NCI-H2196 treated with DMSO at 0.1 percent for 48 hours (cell line): Measurements from ENCODE around the gene CEP44.
"Not testable (repeated sequence)": the region's sequence is repeated elsewhere in the genome, so short reads cannot be mapped to it uniquely, and the experiment has no call there.

Source experiments
- DNase-seq: peaks from one replicate; lab custom pipeline; 2025; ENCODE audit not compliant: unreplicated experiment; lab: John Stamatoyannopoulos, UW

CEP44 gene

DNA sequence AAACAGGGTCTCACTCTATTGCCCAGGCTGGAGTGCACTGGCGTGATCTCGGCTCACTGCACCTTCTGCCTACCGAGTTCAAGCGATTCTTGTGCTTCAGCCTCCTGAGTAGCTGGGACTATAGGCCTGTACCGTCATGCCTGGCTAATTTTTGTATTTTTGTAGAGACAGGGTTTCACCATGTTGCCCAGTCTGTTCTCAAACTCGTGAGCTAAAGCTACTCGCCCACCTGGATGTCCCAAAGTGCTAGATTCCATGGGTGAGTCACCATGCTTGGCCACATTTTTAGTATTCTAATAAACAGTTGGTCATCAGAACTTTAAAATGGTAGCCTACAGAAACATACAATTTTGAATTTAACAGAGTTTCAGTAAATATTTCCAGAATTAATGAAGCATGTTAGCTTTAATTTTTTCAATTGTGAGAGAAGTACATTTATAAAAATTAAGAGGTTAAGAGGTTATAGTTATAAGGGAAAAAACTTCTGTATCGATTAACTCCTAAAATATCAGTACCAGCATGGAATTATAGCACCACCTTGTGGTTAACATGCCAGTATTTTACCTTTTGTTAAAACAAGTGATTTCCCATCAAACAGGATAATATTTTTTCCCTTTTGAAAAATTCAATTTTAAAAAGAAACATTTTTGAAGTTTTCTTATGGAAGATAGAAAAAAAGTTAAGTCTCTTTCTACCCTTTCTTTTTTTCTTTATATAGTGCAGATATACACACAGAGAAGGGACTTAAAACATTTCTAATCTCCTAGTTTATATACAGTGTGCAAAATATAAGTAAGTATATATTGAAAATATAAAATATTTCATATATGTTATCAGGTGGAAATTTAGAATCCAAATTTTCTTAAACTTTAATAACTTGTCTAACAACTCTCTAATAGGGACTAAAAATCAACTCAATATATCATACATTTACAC lies 35.4 kb downstream of the CEP44 start:
- no peak for DNase-seq

DNA sequence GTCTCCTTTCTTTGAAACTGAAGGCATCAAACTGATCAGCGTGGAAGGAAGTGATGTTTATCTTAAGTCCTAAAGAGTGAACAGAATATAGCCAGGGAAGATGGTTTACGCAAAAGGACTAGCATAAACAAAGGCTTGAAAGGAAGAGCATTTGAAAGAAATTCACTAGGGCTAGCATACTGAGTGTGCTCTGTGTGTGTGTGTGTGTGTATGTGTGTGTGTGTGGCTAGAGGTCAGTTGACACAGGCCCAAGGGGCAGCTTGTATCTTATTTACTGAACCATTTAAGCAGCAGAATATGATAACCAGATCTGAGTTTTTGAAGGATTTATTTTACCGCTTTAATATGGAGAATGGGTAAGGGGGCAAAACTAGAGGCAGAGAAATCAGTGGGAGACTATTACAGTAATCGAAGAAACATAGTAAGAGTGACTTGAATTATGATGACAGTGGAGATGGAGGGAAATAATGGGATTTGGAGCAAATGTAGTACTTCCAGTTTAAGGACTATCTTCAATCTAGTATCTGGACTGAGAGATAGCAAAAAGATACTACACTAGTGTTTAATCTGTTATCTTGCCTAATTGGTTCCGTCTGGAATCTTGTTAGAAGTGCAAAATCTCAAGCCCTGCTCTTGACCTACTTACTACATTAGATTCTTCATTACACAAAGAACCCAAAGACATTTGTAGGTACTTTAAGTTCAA lies 36.9 kb downstream of the CEP44 start:
- no peak for DNase-seq

DNA sequence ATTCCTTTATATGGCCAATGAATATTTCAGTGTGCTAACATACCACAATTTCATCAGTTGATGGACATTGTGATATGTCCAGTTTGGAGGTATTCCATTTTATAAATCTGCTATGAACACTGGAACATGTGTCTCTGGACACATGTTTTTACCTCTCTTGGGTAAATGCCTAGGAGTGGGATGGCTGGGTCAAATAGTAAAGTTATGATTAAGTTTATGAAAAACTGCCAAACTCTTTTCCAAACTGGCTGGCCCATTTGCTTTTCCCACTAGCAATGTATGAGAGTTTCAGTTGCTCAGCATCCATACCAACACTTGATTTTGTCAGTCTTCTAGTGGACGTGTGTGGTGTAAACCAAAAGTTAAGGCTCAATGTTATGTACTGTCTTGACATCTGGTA lies 40.5 kb downstream of the CEP44 start:
- DNase-seq: no peak

DNA sequence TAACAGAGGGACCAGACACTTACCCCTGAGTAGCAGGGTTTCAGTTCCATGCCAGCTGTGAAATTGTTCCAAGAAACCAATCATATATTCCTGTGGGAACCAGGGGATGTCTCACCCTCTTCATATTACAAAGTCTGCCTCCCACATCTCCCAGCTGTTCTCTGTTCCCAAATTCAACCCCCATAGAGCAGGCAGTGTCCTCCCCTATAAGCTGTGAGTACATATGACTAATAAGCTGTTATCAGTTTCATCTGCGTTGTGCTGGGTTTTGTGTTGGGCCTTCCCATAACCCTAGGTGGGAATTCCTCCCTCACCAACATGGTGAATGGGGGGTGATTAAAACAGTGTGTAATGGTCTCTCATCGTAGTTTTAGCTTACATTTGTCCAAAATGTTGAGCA lies 41.0 kb downstream of the CEP44 start:
- no peak for DNase-seq

DNA sequence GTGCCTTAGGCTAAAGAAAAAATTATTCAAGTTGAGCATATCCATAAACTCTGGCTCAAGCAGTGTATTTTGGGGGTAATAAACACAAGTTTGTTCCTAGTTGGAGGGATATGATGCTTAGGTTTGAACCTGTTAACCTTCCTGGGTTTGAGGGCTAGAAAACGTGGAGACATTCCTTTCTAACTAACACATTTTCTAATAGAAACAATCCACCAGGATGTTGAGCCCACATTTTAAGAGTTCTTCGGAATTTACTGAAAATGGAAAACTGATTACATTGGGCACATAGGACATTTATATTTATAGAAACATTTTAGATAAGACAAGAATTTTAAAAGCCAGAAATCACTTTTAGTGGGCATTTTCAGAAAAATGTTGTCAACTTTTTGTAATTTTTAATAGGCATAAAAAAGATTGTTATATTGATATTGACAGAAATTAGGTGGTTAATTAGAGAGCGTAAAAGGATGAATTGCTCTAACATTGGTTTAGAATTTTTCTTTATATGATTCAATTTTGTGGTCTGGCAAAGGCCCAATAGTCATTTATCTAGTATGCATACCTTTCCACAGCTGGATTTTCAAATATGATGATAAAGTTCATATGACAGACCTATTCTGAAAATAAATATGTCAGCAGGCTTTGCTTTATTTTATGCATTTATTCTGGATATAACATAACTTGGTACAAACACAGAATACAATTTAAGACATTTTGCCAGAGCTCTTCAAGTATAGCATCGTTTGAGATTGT lies 49.2 kb downstream of the CEP44 start:
- no peak for DNase-seq

DNA sequence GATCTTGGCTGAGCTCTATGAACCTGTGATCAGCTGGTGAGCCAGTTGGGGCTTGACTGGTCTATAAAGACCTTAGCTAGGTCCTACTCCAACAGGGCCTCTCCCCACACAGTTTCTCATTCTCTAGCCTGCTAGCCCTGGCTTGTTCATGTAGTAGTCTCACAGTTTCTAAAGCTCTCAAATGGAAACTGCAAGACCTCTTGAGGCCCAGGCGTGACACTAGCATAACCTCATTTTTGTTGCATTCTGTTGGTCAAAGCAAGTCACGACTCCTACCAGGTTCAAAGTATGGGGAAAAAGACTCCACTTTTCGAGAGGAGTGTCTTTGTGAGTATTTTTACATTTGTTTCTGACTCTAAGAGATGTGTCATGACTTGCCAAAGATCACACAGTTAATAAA lies 50.9 kb downstream of the CEP44 start:
- DNase-seq: no peak

DNA sequence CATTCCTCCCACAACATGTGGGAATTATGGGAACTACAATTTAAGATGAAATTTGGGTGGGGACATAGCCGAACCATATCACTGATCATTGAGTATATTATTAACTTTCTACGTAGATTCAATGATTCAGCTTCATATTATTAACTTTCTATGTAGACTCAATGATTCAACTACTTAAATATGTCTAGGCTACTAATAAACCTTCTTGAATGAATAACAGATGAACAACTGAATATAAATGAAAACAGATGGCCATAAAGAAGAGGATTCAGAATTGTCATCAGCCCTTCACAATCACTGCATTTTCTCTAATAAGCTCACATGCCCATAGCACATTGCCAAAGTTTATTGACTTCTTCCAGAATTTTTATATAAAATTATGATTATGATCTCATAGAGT lies 57.0 kb downstream of the CEP44 start:
- no peak for DNase-seq

DNA sequence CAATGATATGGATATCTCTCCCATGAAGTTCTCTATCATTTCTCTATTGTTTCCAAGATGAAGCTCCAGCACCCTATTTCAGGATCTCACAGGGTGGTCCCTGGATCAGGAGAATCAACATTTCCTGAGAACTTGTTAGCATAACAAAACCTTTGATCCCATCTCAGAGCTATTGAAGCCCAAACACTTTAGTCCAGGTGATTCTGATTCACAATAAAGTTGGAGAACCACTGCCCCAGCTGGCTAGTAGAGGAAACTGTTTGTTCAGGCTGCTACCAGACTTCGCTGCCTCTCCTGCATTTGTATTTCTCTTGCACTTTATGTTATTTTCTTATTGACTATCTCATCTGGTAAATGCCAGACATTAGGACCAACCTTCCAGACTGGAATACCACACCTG lies 65.4 kb downstream of the CEP44 start:
- DNase-seq: no peak

DNA sequence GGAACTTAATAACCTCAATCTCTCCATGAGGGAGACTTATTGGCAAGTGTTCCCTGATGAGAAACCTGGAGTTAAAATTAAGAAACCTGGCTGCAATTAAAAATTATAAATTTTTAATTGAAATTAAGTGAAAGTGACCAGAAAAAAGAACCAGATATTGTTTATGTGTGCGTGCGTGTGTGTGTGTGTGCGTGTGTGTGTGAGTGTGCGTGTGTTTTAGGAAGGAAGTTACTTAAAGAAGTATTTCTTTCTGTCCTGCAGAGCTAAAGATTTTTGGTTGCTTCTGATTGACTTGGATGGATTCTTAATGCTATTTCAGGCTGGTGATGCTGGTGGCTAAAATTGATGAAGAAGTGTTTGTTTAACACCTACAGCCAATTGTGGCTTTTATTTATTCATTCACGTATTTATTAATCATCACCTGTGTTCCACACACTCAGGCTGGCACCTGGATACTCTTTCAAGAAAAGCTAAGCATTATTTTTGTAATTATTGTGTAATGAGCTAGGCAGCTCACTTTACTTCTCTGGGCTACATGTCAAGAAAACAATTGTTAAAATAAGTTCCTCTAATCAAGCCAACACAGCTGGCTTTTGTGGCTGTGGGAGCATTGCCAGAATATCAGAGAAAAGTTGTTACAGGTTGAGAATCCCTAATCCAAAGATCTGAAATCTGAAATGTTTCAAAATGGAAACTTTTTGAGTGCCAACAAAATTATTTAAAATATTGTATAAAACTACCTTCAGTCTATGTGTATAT lies 68.5 kb downstream of the CEP44 start:
- DNase-seq: no peak

DNA sequence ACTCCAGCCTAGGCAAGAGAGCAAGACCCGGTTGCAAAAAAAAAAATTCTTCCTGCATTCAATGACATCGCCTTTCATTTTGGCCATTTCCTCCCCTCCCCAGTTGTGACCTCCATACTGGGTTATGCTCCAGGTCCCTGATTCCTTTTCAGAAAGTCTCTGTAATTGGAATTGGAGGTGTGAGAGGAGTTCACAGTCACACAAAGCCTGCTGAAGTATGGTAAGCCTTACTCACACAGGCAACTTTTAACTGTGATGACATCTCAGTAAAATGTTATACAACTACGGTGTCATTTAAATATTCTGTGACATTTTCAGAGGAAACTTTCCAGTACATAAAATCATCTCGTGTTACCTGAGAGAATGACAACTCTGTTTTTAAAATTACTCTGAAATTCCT lies 73.6 kb downstream of the CEP44 start:
- no peak for DNase-seq

DNA sequence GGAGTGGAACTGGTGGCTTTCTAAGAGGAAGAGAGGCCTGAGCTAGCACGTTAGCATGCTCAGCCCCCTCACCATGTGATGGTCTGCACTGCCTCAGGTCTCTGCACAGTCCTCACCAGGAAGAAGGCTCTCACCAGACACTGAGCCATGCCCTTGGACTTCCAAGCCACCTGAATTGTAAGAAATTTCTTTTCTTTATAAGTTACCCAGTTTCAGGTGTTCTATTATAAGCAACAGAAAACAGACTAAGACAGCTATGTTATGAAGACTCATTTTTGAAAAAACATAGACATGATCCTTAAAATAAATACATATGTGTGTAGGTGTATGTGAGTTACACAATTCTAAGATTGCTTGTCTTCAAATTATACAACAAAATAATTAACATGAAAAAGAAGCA lies 74.7 kb downstream of the CEP44 start:
- DNase-seq: no peak

DNA sequence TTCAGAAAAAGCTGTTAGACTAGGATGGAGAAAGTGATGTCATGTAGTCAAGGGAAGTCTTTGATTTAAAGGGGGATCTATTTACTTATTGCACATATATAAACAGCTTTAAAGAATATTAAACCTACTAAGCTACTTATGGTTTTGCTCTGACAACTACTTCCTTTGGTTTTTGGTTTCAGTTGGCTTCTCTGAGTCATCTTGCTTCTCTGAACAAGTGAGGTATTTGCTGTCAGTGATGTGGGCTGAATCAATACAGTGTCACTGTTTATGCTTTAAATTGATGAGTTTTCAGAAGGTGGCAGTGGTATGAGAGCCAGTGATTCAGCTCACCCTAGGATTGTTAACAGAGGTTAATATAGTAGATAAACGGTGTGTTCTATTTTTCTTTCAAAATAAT lies 75.1 kb downstream of the CEP44 start:
- no peak for DNase-seq

DNA sequence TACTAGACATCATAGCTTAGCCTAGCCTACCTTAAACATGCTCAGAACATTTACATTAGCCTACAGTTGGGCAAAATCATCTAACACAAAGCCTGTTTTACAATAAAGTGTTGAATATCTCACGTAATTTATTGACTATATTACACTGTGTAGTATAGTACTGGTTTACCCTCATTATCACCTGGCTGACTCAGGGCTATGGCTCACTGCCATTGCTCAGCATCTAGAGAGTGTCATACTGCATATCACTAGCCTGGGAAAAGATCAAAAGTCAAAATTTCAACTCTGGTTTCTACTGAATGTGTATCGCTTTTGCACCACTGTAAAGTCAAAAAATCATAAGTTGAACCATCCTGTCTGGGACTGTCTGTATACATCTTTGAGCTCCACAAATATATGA lies 78.6 kb downstream of the CEP44 start:
- DNase-seq: no peak

DNA sequence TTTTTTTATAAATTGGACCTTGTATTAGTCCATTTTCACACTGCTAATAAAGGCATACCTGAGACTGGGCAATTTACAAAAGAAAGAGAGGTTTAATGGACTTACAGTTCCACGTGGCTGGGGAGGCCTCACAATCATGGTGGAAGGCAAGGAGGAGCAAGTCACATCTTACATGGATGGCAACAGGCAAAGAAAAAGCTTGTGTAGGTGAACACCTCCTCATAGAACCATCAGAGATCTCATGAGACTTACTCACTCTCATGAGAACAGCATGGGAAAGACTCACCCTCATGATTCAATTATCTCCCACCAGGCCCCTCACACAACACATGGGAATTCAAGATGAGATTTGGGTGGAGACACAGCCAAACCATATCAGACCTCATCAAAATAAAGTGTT lies 80.1 kb downstream of the CEP44 start:
- DNase-seq: not testable (repeated sequence)

DNA sequence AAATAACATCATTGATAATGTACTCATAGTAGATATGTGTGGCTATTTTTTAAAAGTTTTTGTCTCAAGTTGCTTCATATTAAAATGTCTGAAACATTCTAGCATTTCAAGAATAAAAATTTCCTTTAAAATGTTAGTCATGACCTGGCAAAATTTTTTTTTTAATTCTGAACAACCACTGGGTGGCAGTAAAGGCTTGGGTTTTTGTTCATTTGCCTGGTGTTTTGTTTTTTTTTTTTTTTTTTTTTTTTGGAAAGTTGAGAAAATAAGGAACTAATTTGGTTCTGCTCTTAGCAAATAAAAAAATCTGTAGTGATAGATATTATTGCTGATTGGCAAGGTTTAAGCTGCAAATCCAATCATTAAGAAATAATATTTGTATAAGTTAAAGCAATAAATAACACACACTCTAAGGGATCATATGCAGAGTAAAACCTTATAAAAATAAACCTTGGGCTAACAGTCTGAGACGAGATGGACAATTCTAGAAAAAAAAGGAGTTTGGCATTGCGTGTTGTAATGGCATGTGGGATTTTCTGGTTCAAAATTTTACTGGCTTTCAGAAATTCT lies 81.4 kb downstream of the CEP44 start:
- no peak for DNase-seq

DNA sequence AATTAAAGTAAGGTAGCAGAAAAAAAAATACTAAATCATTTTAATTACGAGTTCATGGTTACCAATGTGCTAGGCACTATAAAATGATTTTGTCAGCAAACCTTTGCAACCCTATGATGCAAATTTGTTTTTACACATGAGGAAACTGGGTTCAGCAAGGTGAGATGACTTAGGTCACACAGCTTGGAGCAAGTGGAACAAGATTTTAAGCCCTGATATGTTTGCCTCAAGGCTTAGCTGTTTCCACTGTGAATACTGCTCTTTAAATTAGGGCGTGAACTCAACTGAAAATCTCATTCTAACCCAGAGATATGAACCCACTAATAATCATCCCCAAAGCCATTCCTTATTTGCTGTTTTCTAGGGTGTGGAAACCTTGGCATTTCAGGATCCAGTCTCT lies 86.3 kb downstream of the CEP44 start:
- no peak for DNase-seq

DNA sequence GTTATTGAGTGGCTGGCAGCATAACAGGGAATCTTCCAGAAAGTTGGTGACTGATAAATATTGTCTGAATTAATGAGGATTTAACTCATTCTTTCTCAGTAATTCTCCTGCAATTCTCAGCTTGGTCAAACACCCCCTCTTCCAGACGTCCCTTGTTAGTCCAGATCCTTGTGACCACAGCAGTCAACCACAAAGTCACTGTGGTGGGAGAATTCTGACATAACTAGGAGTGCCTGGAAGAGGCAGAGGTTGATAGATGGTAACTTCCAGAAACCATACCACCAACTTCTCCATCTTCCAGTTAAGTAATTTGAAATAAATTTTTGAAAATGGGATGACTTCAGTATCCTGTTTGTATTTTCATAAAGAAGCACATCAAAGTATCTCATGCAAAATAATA lies 90.1 kb downstream of the CEP44 start:
- DNase-seq: no peak

DNA sequence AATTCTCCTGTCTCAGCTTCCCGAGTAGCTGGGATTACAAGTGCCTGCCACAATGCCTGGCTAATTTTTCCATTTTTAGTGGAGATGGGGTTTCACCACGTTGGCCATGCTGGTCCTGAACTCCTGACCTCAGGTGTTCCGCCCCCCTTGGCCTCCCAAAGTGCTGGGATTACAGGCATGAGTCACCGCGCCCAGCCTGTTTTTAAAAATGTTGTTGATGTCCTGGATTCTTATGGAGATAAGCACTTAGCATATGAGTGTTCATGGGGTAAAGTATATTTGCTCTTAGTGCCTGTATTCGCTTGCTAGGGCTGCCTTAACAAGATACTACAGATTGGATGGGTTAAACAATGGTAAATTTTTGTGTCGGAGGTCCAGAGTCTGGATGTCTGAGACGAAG lies 91.7 kb downstream of the CEP44 start:
- DNase-seq: no peak

DNA sequence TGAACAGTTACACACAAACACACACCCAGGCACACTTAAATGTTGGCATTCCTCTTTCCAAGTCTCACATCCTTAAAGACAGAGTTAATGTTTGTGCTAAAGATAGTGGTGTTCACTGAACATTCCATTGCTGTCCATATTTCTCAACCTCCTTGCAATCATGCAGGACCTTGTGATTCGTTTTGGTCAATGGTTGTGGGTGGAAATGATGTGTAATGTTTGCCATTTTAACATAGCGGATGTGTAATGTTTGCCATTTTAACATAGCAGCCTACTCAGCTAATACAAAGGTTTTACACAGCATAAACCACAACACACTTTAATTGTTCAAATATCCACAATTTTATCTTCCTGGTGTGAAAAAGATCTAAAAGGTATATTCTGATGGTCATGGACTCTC lies 93.9 kb downstream of the CEP44 start:
- no peak for DNase-seq

DNA sequence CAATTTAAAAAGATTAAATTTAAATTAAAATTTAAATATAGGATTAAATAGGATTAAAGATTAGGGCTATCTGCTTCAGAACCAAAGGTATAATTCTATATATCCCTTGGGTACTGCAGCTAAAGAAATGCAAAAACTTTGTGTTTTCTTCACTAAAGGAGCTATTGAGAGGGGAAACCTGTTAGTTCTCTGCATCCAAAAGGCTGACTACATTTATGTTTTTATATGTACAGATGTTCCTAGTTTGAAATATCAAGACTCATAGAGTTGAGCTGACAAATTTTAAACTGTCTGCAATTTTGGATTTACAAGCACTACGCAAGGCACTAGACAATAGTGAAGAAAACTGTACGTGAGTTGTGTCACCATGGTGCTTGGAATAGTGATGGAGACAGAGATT lies 95.2 kb downstream of the CEP44 start:
- no peak for DNase-seq

DNA sequence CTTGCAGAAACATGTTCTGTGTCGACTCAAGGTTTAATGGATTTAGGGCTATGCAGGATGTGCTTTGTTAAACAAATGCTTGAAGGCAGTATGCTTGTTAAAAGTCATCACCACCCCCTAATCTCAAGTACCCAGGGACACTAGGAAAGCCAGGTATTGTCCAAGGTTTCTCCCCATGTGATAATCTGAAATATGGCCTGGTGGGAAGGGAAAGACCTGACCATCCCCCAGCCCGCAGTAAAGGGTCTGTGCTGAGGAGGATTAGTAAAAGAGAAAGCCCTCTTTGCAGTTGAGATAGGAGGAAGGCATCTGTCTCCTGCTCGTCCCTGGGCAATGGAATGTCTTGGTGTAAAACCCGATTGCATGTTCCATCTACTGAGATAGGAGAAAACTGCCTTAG lies 96.5 kb downstream of the CEP44 start:
- DNase-seq: not testable (repeated sequence)
